WI38 (cell line): Measurements from ENCODE around the gene SKA2.

ENCODE experiments used
- H3K4me3 ChIP-seq: 2 replicates; pipeline ENCODE4 v1.5.1; 2011; ENCODE audit warnings: low read depth, mild to moderate bottlenecking, control low read depth, low read length
- TF ChIP-seq, protein P1 (sequence below): IDR thresholded peaks from 2 replicates; pipeline ENCODE4 v1.5.1; 2012; ENCODE audit warnings: low read depth, mild to moderate bottlenecking, control low read depth, low read length

SKA2 gene

GRCh38 chr17:59110973-59111372, 44.0 kb downstream of the SKA2 start:
- TF ChIP-seq, protein P1, sequence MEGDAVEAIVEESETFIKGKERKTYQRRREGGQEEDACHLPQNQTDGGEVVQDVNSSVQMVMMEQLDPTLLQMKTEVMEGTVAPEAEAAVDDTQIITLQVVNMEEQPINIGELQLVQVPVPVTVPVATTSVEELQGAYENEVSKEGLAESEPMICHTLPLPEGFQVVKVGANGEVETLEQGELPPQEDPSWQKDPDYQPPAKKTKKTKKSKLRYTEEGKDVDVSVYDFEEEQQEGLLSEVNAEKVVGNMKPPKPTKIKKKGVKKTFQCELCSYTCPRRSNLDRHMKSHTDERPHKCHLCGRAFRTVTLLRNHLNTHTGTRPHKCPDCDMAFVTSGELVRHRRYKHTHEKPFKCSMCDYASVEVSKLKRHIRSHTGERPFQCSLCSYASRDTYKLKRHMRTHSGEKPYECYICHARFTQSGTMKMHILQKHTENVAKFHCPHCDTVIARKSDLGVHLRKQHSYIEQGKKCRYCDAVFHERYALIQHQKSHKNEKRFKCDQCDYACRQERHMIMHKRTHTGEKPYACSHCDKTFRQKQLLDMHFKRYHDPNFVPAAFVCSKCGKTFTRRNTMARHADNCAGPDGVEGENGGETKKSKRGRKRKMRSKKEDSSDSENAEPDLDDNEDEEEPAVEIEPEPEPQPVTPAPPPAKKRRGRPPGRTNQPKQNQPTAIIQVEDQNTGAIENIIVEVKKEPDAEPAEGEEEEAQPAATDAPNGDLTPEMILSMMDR: no peak

DNA sequence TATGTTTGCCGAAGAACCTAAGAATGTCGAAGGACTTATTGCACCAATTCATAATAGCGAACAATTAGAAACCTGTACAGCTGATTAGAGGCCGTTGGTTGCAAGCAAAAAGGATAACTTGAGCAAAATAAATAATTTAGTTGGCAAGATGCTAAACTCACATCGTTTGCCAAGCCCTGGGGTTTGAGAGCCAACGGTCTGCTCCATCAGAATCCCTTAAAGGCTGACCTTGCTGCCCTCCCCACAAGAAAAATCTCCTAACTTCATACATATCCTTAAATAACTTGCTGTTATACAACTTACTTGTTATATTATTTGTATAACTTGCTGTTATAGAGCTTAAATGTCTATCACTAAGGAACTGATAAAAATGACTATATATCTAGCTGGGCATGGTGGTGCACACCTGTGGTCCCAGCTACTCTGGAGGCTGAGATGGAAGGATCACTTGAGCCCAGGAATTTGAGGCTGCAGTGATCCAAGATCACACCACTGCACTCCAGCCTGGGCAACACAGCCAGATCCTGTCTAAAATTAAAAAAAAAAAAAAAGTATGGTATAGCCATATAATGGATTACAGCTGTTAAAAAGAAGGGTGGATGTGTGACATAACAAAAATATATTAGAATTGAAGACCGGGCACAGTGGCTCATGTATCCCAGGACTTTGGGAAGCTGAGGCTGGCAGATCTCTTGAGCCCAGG, 46.4 kb downstream of the SKA2 start:
- TF ChIP-seq, protein P1: no peak
- no peak overlapping the region for H3K4me3 ChIP-seq

More at GRCh38 chr17:59110973-59111372, 44.0 kb downstream of the SKA2 start:
- H3K4me3 ChIP-seq: no peak overlapping the region

- H3K4me3 ChIP-seq: peak overlapping the region; percentile 93
- TF ChIP-seq, protein P1: no peak
These were observed 47.7 kb downstream of the SKA2 start for GRCh38 chr17:59107306-59107670.

DNA sequence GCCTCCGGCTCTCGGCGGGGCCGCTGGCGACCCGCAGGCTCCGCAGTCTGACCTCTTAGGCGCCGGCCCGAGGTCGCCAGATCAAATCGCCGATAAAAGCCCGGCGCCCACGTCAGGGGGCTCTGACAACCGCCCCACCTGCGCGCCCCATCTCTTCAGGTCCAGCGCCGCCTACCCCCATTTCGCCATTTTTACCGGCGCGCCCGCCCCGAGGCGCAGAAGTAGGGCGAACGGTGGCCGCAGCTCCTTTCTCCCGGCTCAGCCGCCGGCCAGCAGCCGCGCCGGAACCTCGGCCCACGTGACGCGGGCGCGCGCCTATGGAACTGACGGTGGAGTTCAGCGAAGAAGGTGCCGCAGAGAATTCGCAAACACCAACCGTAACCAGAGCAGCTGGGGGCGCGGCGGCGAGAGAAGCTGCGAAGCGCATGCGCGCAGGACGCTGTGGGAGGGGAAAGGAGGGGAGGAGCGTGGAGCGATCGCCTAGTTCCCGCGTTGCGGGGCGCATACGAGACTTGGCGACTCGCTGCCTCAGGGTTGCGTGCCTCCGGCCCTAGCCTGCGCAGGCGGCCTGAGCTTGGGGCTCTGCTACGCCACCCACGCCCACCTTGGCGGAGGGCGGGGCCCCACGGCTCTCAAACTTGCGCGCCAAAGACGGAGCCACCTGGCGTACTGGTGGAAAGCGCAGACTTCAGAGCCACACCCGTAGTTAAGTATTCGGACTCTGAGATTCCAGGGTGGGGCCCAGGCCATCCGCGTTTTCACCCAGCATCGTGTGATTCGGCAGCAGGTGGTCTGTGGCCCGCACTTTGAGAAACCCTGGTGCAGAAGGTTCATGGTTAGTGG, 48.3 kb downstream of the SKA2 start, which contains the start of gene TRIM37:
TSS of gene TRIM37 (minus strand) at position 418 of the 843 bp plus-strand sequence. CDS start 419 bp downstream, outside the sequence.
- TF ChIP-seq, protein P1: no peak
- H3K4me3 ChIP-seq: peak within 1 kb of the TSS; percentile 93

DNA sequence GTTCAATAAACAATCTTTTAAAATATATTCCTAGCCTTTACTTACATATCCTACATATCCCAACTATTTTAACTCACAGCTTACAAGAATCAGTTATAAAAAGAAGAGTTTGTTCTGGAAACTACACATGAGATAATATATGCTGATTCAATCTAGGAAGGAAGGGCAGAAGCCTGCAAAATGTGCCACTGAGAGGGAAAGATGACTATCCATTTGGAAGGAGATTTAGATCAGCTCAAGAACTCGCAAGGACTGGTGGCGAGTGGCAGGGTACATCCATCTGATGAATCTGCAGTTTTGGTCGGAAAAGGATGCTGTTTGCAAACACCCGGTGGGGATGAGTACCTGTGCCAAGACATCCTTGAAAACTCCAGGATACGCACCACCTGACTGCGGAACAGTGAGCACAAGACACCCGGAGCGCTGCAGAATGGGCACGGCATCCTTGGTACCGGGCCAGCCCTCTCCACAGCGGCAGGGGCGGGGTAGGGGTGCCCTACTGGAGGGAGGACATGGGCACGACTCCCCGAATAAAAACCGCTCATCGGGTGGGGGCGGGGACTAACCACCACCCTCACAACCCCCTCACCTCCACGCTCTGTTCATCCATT, 49.0 kb downstream of the SKA2 start:
- TF ChIP-seq, protein P1: no peak

DNA sequence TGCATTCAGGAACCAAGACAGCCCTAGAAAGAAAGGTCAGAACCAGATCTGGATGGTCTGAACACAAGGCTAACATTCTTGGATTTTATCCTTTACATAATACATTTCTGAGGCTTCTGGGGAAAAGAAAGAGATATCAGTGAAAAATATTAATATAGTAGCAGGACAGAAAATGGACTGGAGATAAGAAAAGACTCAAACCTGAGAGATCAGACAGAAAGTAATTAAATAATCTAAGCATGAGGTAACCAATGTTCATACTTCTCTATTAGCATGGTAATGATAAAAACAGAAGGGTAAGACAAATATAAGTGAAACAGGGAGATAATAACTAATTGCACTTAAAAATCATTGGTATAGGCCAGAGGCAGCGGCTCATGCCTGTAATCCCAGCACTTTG, 53.8 kb downstream of the SKA2 start:
- no peak overlapping the region for H3K4me3 ChIP-seq
- TF ChIP-seq, protein P1: no peak

More for the DNA sequence above, 49.0 kb downstream of the SKA2 start:
- H3K4me3 ChIP-seq: peak overlapping the region; percentile 93
